Neural crest cell (in vitro differentiated cells): ENCODE data around the gene COX10. TPM values are rescaled to one million over a fixed set of nuclear protein-coding genes. Genes with fewer than 3 reads are reported as not detected.

Experiments used
- DNase-seq: peaks from one replicate; pipeline ENCODE4 v3.0.0; 2021; ENCODE audit warnings: low read depth, mixed read lengths, low spot score
- H3K27ac Mint-ChIP-seq: one replicate; pipeline ENCODE4 v1.8.0; 2021; ENCODE audit warnings: mild to moderate bottlenecking, mixed read lengths; ENCODE audit not compliant: unreplicated experiment
- H3K27me3 Mint-ChIP-seq: 2 replicates; pipeline ENCODE4 v1.8.0; 2021; ENCODE audit warnings: low read depth, mild to moderate bottlenecking, mixed read lengths
- H3K36me3 Mint-ChIP-seq: 2 replicates; pipeline ENCODE4 v1.8.0; 2021; ENCODE audit warnings: low read depth, mild to moderate bottlenecking, mixed read lengths
- H3K4me1 Mint-ChIP-seq: 2 replicates; pipeline ENCODE4 v1.8.0; 2021; ENCODE audit warnings: mixed read lengths
- H3K4me3 Mint-ChIP-seq: one replicate; pipeline ENCODE4 v1.8.0; 2021; ENCODE audit warnings: mild to moderate bottlenecking, mixed read lengths
- H3K9me3 Mint-ChIP-seq: 2 replicates; pipeline ENCODE4 v1.8.0; 2021; ENCODE audit warnings: mixed read lengths
- CTCF ChIP-seq: fragments of 200-600 bp; sonication (generic); conservative IDR thresholded peaks from 2 replicates; pipeline ENCODE4 v1.5.0; 2021; ENCODE audit warnings: antibody characterized with exemption, mild to moderate bottlenecking
- total RNA-seq: library from RNA; stranded (reverse); gene quantifications from 2 replicates; pipeline ENCODE4 v1.2.1, GENCODE V29; 2021

The COX10 gene
- total RNA-seq, 1 donor from 2014 or later = 19.3 TPM

GRCh38 chr17:14098246-14098645 is 28.9 kb downstream of the COX10 start:
- Mint-ChIP-seq H3K27me3 (no peaks in the 10 kb centered on the region), H3K9me3 (no peaks in the 10 kb centered on the region), H3K36me3 (no peaks in the 10 kb centered on the region), H3K4me1 (peaks cover 15% of the 10 kb centered on the region), H3K27ac (no peak overlapping the region), H3K4me3 (no peak overlapping the region)
- no peak for DNase-seq
- no peak for TF ChIP-seq CTCF

- DNase-seq = no peak
- no peak overlapping the region for H3K4me3 Mint-ChIP-seq
- no peaks in the 10 kb centered on the region for H3K9me3 Mint-ChIP-seq
- H3K4me1 Mint-ChIP-seq = no peaks in the 10 kb centered on the region
- no peaks in the 10 kb centered on the region for H3K36me3 Mint-ChIP-seq
- H3K27me3 Mint-ChIP-seq = no peaks in the 10 kb centered on the region
- TF ChIP-seq CTCF = no peak
- no peak overlapping the region for H3K27ac Mint-ChIP-seq
Observed at GRCh38 chr17:14101976-14102375, 32.7 kb downstream of the COX10 start.

GRCh38 chr17:14103836-14104235 is 34.5 kb downstream of the COX10 start:
- no peaks in the 10 kb centered on the region for H3K27me3 Mint-ChIP-seq
- no peak for DNase-seq
- no peak for TF ChIP-seq CTCF
- no peak overlapping the region for H3K4me3 Mint-ChIP-seq
- H3K9me3 Mint-ChIP-seq = no peaks in the 10 kb centered on the region
- H3K27ac Mint-ChIP-seq = no peak overlapping the region
- H3K4me1 Mint-ChIP-seq = peaks cover 5% of the 10 kb centered on the region
- no peaks in the 10 kb centered on the region for H3K36me3 Mint-ChIP-seq

GRCh38 chr17:14104734-14105133 is 35.4 kb downstream of the COX10 start:
- Mint-ChIP-seq H3K4me1 (peaks cover 5% of the 10 kb centered on the region), H3K9me3 (no peaks in the 10 kb centered on the region), H3K4me3 (no peak overlapping the region), H3K36me3 (no peaks in the 10 kb centered on the region), H3K27ac (no peak overlapping the region), H3K27me3 (no peaks in the 10 kb centered on the region)
- no peak for DNase-seq
- TF ChIP-seq CTCF = no peak

- no peak for DNase-seq
- H3K36me3 Mint-ChIP-seq = peaks cover 5% of the 10 kb centered on the region
- peaks cover 11% of the 10 kb centered on the region for H3K4me1 Mint-ChIP-seq
- no peaks in the 10 kb centered on the region for H3K27me3 Mint-ChIP-seq
- H3K9me3 Mint-ChIP-seq = no peaks in the 10 kb centered on the region
- H3K27ac Mint-ChIP-seq = no peak overlapping the region
- TF ChIP-seq CTCF = no peak
- no peak overlapping the region for H3K4me3 Mint-ChIP-seq
Observed at GRCh38 chr17:14107889-14108288, 38.6 kb downstream of the COX10 start.

- no peak for DNase-seq
- H3K4me3 Mint-ChIP-seq = no peak overlapping the region
- no peaks in the 10 kb centered on the region for H3K27me3 Mint-ChIP-seq
- TF ChIP-seq CTCF = no peak
- H3K9me3 Mint-ChIP-seq = peaks cover 4% of the 10 kb centered on the region
- peaks cover 15% of the 10 kb centered on the region for H3K36me3 Mint-ChIP-seq
- H3K27ac Mint-ChIP-seq = no peak overlapping the region
- peaks cover 10% of the 10 kb centered on the region for H3K4me1 Mint-ChIP-seq
Observed at GRCh38 chr17:14112407-14112806, 43.1 kb downstream of the COX10 start.
